Medulla oblongata (tissue), 1 donor: Measurements from ENCODE around the gene ZFYVE26.
A peak's percentile ranks its signal among the peaks of the same experiment; 100 is the strongest.
"Not testable (repeated sequence)": the region's sequence is repeated elsewhere in the genome, so short reads cannot be mapped to it uniquely, and the experiment has no call there.

Experiments used
- DNase-seq: peaks from one replicate; pipeline ENCODE4 v3.0.0-alpha.2; 2015; ENCODE audit errors: extremely low spot score

The ZFYVE26 gene

GRCh38 chr14:67709346-67709745 lies 107.0 kb downstream of the ZFYVE26 start:
- DNase-seq: not testable (repeated sequence)

DNA sequence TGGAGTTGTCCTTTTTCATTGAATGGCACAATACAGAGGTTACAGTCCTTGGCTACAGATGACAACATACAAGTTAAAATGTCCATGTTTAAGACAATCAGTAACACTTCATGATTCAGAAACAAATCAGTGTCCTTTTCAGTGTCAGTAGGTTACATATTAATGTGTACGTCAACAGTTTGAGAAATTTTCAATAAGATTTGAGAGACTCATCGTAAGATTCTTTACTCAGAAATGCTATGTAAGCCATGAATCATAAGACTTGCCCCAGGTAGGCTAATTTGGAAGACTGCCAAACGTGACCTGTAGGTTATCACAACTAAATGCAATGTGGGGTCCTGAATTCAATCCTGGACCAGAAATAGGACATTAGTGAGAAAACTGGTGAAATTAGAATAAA lies 111.2 kb downstream of the ZFYVE26 start:
- no peak for DNase-seq

GRCh38 chr14:67704484-67705089 lies 111.8 kb downstream of the ZFYVE26 start:
- DNase-seq: peak; percentile 94

DNA sequence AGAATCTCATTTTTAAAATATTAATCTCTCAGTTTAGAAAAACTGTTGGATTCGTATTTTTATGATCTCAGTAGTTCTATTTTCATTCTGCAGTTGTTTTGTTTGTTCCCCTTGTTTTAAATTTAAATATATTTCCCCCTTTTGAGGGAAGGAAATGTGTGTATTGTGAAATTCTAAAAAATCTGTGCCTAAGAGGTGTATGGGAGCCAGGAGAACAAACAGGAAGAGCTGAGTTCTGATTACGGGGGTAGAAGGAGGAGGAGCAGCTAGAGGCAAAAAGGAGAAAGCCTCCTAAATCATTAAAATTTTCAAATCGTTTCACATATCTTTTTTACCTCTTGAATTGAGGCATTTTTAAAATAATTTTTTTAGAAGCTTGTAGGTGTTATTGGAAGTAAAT lies 112.4 kb downstream of the ZFYVE26 start:
- DNase-seq: peak; percentile 22

- DNase-seq: not testable (repeated sequence)
These were observed 114.9 kb downstream of the ZFYVE26 start, which contains the start of gene RDH12 for GRCh38 chr14:67701492-67701891. Gene RDH12 (plus strand): TSS chr14:67701886. CDS start chr14:67722643, 20,757 bp downstream.

DNA sequence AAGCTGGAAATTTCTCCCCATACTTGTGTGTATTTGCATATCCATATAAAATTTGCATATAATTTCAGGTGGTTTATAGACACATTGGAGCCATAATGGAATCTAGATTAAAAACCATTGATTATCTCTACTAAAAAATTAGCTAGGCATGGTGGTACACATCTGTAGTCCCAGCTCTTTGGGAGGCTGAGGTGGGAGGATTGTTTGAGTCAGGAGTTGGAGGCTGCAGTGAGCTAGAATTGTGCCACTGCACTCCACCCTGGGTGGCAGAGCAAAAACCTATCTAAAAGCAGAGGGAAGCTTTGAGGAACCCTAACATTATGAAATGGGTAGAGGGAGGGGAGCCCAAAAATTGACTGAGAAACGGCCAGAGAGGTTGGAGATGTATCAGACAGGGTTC lies 118.2 kb downstream of the ZFYVE26 start:
- no peak for DNase-seq

DNA sequence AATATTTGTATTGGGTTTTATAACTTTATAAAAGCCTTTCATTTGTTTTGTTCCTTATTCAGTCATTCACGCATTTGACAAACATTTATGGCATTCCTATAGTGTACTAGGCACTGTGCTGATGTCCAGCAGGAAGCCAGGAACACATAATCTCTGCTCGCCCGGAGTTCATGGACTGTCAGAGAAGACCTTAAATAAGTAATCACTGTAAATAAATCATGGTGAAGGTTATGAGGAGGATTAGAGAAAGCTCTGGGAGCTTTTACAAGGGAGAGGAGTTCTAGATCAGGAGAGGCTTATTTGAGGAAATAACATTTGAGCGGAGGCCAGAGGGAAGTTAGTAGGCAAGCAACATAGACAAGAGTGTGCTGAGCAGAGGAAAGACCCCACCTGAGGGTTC lies 119.4 kb downstream of the ZFYVE26 start:
- no peak for DNase-seq
